HCT116 (cell line): ENCODE data around the gene FRS2. TPM values are rescaled to one million over a fixed set of nuclear protein-coding genes. Genes with fewer than 3 reads are reported as not detected.

ENCODE experiments used
- ATAC-seq: fragments of 200-7000 bp; cut with Tn5 transposase; 2 replicates; pipeline ENCODE4 v1.9.1; 2020; ENCODE audit warnings: mild to moderate bottlenecking, moderate library complexity
- BruUV-seq: library from RNA; stranded (reverse); fragments of 400-500 nt; replicated peaks from 2 replicates; lab custom pipeline; 2021; lab: Mats Ljungman, UMichigan
- CTCF ChIA-PET: fragments of 300-600 bp; sonication (Branson Sonifier 250); formaldehyde crosslinking; loops from one replicate; lab custom pipeline; 2021; ENCODE audit warnings: antibody characterized with exemption; lab: Charles Lee
- POLR2A ChIA-PET: fragments of 300-600, 350-600 bp; sonication (Branson Sonifier 250); formaldehyde crosslinking; loops from one replicate; lab custom pipeline; 2021; ENCODE audit warnings: antibody characterized with exemption; lab: Charles Lee
- RAD21 ChIA-PET, 2 experiments: fragments of 300-600 bp; sonication (Branson Sonifier 250); formaldehyde crosslinking; loops; one replicate each; lab custom pipeline; 2023; ENCODE audit warnings: low total read pairs in 2 of 2; ENCODE audit not compliant: uncharacterized antibody in 2 of 2, unreplicated experiment in 2 of 2, low non-redundant PET in 1 of 2; lab: Charles Lee
- DNase-seq: peaks from one replicate; pipeline ENCODE4 v3.0.0-alpha.2; 2010; ENCODE audit warnings: low read depth, low spot score
- H2AFZ ChIP-seq: fragments of 200-600 bp; shearing (Covaris generic), sonication (generic); 2 replicates; pipeline ENCODE4 v1.6.1; 2017; ENCODE audit warnings: low read depth, mixed run types, mixed read lengths, antibody characterized with exemption, low read length; ENCODE audit not compliant: poor library complexity, severe bottlenecking
- H3K27ac ChIP-seq: 2 replicates; pipeline ENCODE4 v1.5.1; 2012; ENCODE audit warnings: low read depth, low read length
- H3K27me3 ChIP-seq: fragments of 200-600 bp; sonication (generic); 2 replicates; pipeline ENCODE4 v1.6.1; 2016; ENCODE audit warnings: mixed run types, low read length, mixed read lengths; ENCODE audit not compliant: insufficient read depth
- H3K36me3 ChIP-seq, 2 experiments: fragments of 200-500 bp in 1 of 2; fragments of 200-600 bp in 1 of 2; sonication (Bioruptor generic) in 1 of 2; sonication (generic) in 1 of 2; 2 replicates each; pipeline versions ENCODE4 v1.5.1 to v1.6.1; 2014 to 2016; ENCODE audit warnings: low read length in 2 of 2, inconsistent platforms in 1 of 2, mixed read lengths in 1 of 2, mixed run types in 1 of 2; ENCODE audit not compliant: insufficient read depth in 2 of 2, control insufficient read depth in 1 of 2
- H3K4me1 ChIP-seq, 2 experiments: fragments of 200-600 bp in 1 of 2; sonication (generic) in 1 of 2; 2 replicates each; pipeline versions ENCODE4 v1.5.1 to v1.6.1; 2012 to 2017; ENCODE audit warnings: low read length in 2 of 2, inconsistent platforms in 1 of 2, mild to moderate bottlenecking in 1 of 2, mixed read lengths in 1 of 2, mixed run types in 1 of 2, moderate library complexity in 1 of 2; ENCODE audit not compliant: insufficient read depth in 2 of 2, control insufficient read depth in 1 of 2
- H3K4me2 ChIP-seq: fragments of 200-600 bp; sonication (generic); 2 replicates; pipeline ENCODE4 v1.6.1; 2017; ENCODE audit warnings: mixed run types, low read length, mixed read lengths
- H3K4me3 ChIP-seq, 2 experiments: fragments of 200-600 bp in 1 of 2; sonication (generic) in 1 of 2; replicated peaks in 1 of 2; 2 replicates each; pipeline ENCODE4 v1.5.1; 2011 to 2016; ENCODE audit warnings: low read length in 2 of 2, control low read depth in 1 of 2, low read depth in 1 of 2, mild to moderate bottlenecking in 1 of 2, mixed read lengths in 1 of 2, mixed run types in 1 of 2
- H3K79me2 ChIP-seq: fragments of 200-600 bp; sonication (generic); 2 replicates; pipeline ENCODE4 v1.6.1; 2017; ENCODE audit warnings: mild to moderate bottlenecking, mixed run types, low read length, moderate library complexity, mixed read lengths; ENCODE audit not compliant: insufficient read depth
- H3K9ac ChIP-seq: fragments of 200-600 bp; sonication (generic); 2 replicates; pipeline ENCODE4 v1.6.1; 2016; ENCODE audit warnings: low read length, mixed read lengths
- H3K9me2 ChIP-seq: fragments of 200-600 bp; sonication (generic), shearing (Covaris generic); 2 replicates; pipeline ENCODE4 v1.6.1; 2017; ENCODE audit warnings: mixed run types, mild to moderate bottlenecking, moderate library complexity; ENCODE audit not compliant: insufficient read depth
- H3K9me3 ChIP-seq, 2 experiments: fragments of 200-500 bp in 1 of 2; fragments of 200-600 bp in 1 of 2; sonication (Bioruptor generic) in 1 of 2; sonication (generic) in 1 of 2; 2 replicates each; pipeline ENCODE4 v1.6.1; 2014 to 2017; ENCODE audit warnings: low read length in 2 of 2, mixed read lengths in 2 of 2, inconsistent platforms in 1 of 2, low read depth in 1 of 2, mild to moderate bottlenecking in 1 of 2, mixed run types in 1 of 2, moderate library complexity in 1 of 2; ENCODE audit not compliant: control insufficient read depth in 1 of 2, insufficient read depth in 1 of 2
- H4K20me1 ChIP-seq: fragments of 200-600 bp; sonication (generic), shearing (Covaris generic); 2 replicates; pipeline ENCODE4 v1.6.1; 2017; ENCODE audit warnings: mixed run types, mild to moderate bottlenecking, moderate library complexity; ENCODE audit not compliant: insufficient read depth
- ATF3 ChIP-seq: IDR thresholded peaks from 2 replicates; pipeline ENCODE4 v1.6.1; 2012
- CTCF ChIP-seq, 3 experiments: fragments of 200-600 bp in 1 of 3; sonication (generic) in 1 of 3; IDR thresholded peaks in 2 of 3; conservative IDR thresholded peaks in 1 of 3; 2 replicates each; pipeline ENCODE4 v1.5.1; 2012 to 2017; ENCODE audit warnings: low read depth in 2 of 3, low read length in 2 of 3, antibody characterized with exemption in 1 of 3, borderline replicate concordance in 1 of 3, control low read depth in 1 of 3, mild to moderate bottlenecking in 1 of 3, mixed read lengths in 1 of 3, mixed run types in 1 of 3, moderate library complexity in 1 of 3; ENCODE audit not compliant: insufficient read depth in 1 of 3
- EGR1 ChIP-seq: IDR thresholded peaks from 2 replicates; pipeline ENCODE4 v1.6.1; 2012; ENCODE audit warnings: low read depth
- ELF1 ChIP-seq: IDR thresholded peaks from 2 replicates; pipeline ENCODE4 v1.6.1; 2012; ENCODE audit warnings: low read depth, borderline replicate concordance
- EZH2phosphoT487 ChIP-seq: fragments of 200-600 bp; IDR thresholded peaks from 2 replicates; pipeline ENCODE4 v1.6.1; 2018; ENCODE audit warnings: antibody characterized with exemption, borderline replicate concordance
- FOSL1 ChIP-seq: IDR thresholded peaks from 2 replicates; pipeline ENCODE4 v1.6.1; 2012; ENCODE audit warnings: low read depth
- JUND ChIP-seq: IDR thresholded peaks from 2 replicates; pipeline ENCODE4 v1.6.1; 2012
- POLR2A ChIP-seq: IDR thresholded peaks from 2 replicates; pipeline ENCODE4 v1.7.0; 2011; ENCODE audit warnings: borderline replicate concordance; ENCODE audit not compliant: insufficient read depth, insufficient read length; ENCODE audit errors: extremely low read depth
- POLR2AphosphoS5 ChIP-seq: IDR thresholded peaks from 2 replicates; pipeline ENCODE4 v1.6.1; 2011; ENCODE audit warnings: mild to moderate bottlenecking, low read depth, low read length, moderate library complexity
- REST ChIP-seq: IDR thresholded peaks from 2 replicates; pipeline ENCODE4 v1.6.1; 2012; ENCODE audit warnings: low read depth
- SIN3A ChIP-seq: IDR thresholded peaks from 2 replicates; pipeline ENCODE4 v1.6.1; 2012; ENCODE audit warnings: low read depth
- SP1 ChIP-seq: IDR thresholded peaks from 2 replicates; pipeline ENCODE4 v1.6.1; 2012; ENCODE audit warnings: low read depth
- SRF ChIP-seq: IDR thresholded peaks from 2 replicates; pipeline ENCODE4 v1.6.1; 2012; ENCODE audit warnings: low read depth
- TCF7L2 ChIP-seq: IDR thresholded peaks from 2 replicates; pipeline ENCODE4 v1.7.0; 2011; ENCODE audit warnings: borderline replicate concordance, inconsistent platforms; ENCODE audit not compliant: insufficient read depth, insufficient read length; ENCODE audit errors: extremely low read depth
- YY1 ChIP-seq: IDR thresholded peaks from 2 replicates; pipeline ENCODE4 v1.6.1; 2011; ENCODE audit warnings: low read length, low read depth, moderate library complexity, mild to moderate bottlenecking; ENCODE audit not compliant: insufficient replicate concordance; ENCODE audit errors: extremely low read depth
- intact Hi-C: fragments of 100-400 bp; cut with micrococcal nuclease; formaldehyde crosslinking; loops from 2 replicates; pipeline ENCODE4 v1.10.0; 2022
- total RNA-seq: library from RNA; stranded (reverse); gene quantifications from one replicate; pipeline ENCODE4 v1.2.1, GENCODE V29; 2021; ENCODE audit not compliant: unreplicated experiment
- TF ChIP-seq, protein P1 (sequence below): IDR thresholded peaks from 2 replicates; pipeline ENCODE4 v1.6.1; 2011; ENCODE audit warnings: mild to moderate bottlenecking, low read length, moderate library complexity; ENCODE audit not compliant: insufficient replicate concordance; ENCODE audit errors: extremely low read depth
- TF ChIP-seq, protein P2 (sequence below): IDR thresholded peaks from 2 replicates; pipeline ENCODE4 v1.6.1; 2012

FRS2 gene
- total RNA-seq, 1 experiment from 2014 or later = 14.7 TPM

DNA sequence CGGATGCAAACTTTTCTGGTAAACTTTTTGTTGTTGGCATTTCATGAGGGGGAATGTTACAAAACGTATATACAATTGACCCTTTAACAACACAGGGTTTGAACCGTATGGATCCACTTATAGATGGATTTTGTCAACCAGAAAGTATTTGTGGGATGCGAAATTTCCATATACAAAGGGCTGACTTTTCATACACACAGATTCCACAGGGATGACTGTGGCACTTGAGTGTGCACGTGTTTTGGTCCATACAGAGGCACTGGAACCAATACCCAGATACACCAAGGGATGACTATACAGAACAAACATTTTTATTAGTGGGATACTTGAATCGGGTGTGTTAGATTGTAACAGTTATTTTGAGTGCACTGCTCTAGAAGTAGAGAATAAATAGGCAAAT lies 85.3 kb downstream of the FRS2 start:
- ChIA-PET RAD21 (no interaction called here), CTCF (interaction anchor here (2.4 kb wide), 1 partner anchor 15 kb away, joined by 12 read pairs; no protein-coding TSS in a partner anchor)
- H3K4me2 ChIP-seq = peak overlapping the region; percentile 28

More for the DNA sequence above, 85.3 kb downstream of the FRS2 start:
- H3K9me2 ChIP-seq = no peaks in the 10 kb centered on the region
- H3K9ac ChIP-seq = no peak overlapping the region
- H3K9me3 ChIP-seq = no peaks in the 10 kb centered on the region
- ATAC-seq (peak; percentile 77; the same call in 1 of the 2 replicates), DNase-seq (no peak)
- peaks cover 15 to 26% of the 10 kb centered on the region in 2 experiments for H3K4me1 ChIP-seq
- H3K27me3 ChIP-seq = no peaks in the 10 kb centered on the region
- H3K36me3 ChIP-seq = no peaks in the 10 kb centered on the region
- H3K79me2 ChIP-seq = peaks cover 39% of the 10 kb centered on the region
- H3K27ac ChIP-seq = peak overlapping the region; percentile 15; the same call in 1 of the 2 replicates
- POLR2A ChIA-PET = no interaction called here
- H4K20me1 ChIP-seq = no peaks in the 10 kb centered on the region
- H2AFZ ChIP-seq = no peak overlapping the region
- TF ChIP-seq ATF3 (no peak), SIN3A (no peak), REST (no peak), POLR2A (no peak), JUND (no peak), EZH2phosphoT487 (no peak), POLR2AphosphoS5 (no peak), TCF7L2 (no peak), CTCF (IDR thresholded peaks at IDR 0.05 in 2 of 3, conservative IDR thresholded peaks at IDR 0.05 in 1 of 3; ENCODE audit: borderline replicate concordance in 1 of 3, insufficient read depth in 1 of 3, low read depth in 2 of 3, low read length in 2 of 3) (no peak), EGR1 (no peak), ELF1 (no peak), SP1 (no peak), YY1 (no peak), FOSL1 (no peak), SRF (no peak)
- TF ChIP-seq, protein P1, sequence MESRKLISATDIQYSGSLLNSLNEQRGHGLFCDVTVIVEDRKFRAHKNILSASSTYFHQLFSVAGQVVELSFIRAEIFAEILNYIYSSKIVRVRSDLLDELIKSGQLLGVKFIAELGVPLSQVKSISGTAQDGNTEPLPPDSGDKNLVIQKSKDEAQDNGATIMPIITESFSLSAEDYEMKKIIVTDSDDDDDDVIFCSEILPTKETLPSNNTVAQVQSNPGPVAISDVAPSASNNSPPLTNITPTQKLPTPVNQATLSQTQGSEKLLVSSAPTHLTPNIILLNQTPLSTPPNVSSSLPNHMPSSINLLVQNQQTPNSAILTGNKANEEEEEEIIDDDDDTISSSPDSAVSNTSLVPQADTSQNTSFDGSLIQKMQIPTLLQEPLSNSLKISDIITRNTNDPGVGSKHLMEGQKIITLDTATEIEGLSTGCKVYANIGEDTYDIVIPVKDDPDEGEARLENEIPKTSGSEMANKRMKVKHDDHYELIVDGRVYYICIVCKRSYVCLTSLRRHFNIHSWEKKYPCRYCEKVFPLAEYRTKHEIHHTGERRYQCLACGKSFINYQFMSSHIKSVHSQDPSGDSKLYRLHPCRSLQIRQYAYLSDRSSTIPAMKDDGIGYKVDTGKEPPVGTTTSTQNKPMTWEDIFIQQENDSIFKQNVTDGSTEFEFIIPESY = no peak
- TF ChIP-seq, protein P2, sequence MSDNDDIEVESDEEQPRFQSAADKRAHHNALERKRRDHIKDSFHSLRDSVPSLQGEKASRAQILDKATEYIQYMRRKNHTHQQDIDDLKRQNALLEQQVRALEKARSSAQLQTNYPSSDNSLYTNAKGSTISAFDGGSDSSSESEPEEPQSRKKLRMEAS = no peak
- BruUV-seq = no TSS peak
- intact Hi-C loops = no loop called here
- H3K4me3 ChIP-seq = no peak overlapping the region
